ENCODE data around the gene TIMP3. TPM values are rescaled to one million over a fixed set of nuclear protein-coding genes. Genes with fewer than 3 reads are reported as not detected.

TIMP3 gene
- total RNA-seq, 1 donor from 2014 or later, result 64.2 TPM

DNA sequence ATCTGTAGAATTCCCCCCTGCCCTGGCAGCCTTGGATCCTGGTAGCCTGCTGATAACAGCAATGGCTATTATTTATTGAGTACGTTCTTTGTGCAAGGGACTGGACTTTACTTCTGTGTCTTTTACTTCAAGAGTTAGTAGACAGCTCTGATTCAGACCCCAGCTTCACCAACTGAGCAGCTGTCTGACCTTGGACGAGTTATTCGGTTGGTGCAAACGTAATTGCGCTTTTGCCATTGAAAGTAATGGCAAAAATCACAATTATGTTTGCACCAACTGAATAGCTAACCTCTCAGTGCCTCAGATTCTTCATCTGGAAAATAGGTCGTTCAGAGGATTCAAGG, 108.9 kb downstream of the TIMP3 start:
- Histone ChIP-seq H3K27ac (ENCODE audit: low read depth, low read length) (no peak overlapping the region), H3K9ac (ENCODE audit: low read depth in 1 of 3, low read length in 3 of 3) (no peak overlapping the region), H3K4me3 (ENCODE audit: low read length in 3 of 3) (no peak overlapping the region), H3K36me3 (ENCODE audit: control insufficient read depth in 3 of 3, insufficient read depth in 3 of 3, low read length in 3 of 3) (no peaks in the 10 kb centered on the region), H3K9me3 (ENCODE audit: control insufficient read depth in 3 of 3, low read length in 3 of 3) (no peaks in the 10 kb centered on the region), H3K4me1 (ENCODE audit: control insufficient read depth in 3 of 3, insufficient read depth in 3 of 3, low read length in 3 of 3) (no peaks in the 10 kb centered on the region), H3K27me3 (ENCODE audit: control insufficient read depth in 3 of 3, insufficient read depth in 3 of 3, low read length in 3 of 3) (peaks cover 0 to 13% (median 11%) of the 10 kb centered on the region in 3 donors)

DNA sequence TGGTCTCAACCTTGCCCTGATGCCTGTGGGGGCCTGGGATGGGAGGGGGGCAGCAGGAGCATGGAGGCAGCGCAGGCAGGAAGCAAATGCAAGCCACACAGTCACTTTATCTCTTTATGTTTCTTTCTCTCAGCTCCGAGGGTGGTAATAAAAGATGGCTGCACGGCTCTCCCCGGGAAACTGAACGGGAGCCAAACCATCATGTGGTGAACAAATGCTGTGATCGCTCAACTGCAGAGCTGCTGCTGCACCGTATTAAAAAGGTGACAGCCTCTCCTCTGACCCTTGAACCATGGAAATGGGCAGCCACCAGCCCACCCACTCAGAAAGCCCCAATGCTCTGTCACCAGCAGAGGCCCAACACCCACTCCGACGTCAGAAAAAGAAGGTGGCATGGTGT, 110.0 kb downstream of the TIMP3 start:
- no peaks in the 10 kb centered on the region for H3K4me1 ChIP-seq (ENCODE audit: control insufficient read depth in 3 of 3, insufficient read depth in 3 of 3, low read length in 3 of 3)
- no peak overlapping the region for H3K27ac ChIP-seq (ENCODE audit: low read depth, low read length)
- H3K9ac ChIP-seq (ENCODE audit: low read depth in 1 of 3, low read length in 3 of 3), result no peak overlapping the region
- no peak overlapping the region for H3K4me3 ChIP-seq (ENCODE audit: low read length in 3 of 3)
- H3K36me3 ChIP-seq (ENCODE audit: control insufficient read depth in 3 of 3, insufficient read depth in 3 of 3, low read length in 3 of 3), result no peaks in the 10 kb centered on the region
- H3K9me3 ChIP-seq (ENCODE audit: control insufficient read depth in 3 of 3, low read length in 3 of 3), result peaks cover 0 to 5% (median 3%) of the 10 kb centered on the region in 3 donors
- H3K27me3 ChIP-seq (ENCODE audit: control insufficient read depth in 3 of 3, insufficient read depth in 3 of 3, low read length in 3 of 3), result peaks cover 0 to 13% (median 11%) of the 10 kb centered on the region in 3 donors
